CD4-positive, alpha-beta T cell treated with Interleukin-2 at 100 ng/mL for 4 hours (primary cell): Measurements from ENCODE around the gene SCCPDH.
"Not testable (repeated sequence)": the region's sequence is repeated elsewhere in the genome, so short reads cannot be mapped to it uniquely, and the experiment has no call there.

Experiments used
- DNase-seq: peaks from one replicate; pipeline ENCODE4 v3.0.0-alpha.2; 2020; ENCODE audit warnings: low spot score

SCCPDH gene

DNA sequence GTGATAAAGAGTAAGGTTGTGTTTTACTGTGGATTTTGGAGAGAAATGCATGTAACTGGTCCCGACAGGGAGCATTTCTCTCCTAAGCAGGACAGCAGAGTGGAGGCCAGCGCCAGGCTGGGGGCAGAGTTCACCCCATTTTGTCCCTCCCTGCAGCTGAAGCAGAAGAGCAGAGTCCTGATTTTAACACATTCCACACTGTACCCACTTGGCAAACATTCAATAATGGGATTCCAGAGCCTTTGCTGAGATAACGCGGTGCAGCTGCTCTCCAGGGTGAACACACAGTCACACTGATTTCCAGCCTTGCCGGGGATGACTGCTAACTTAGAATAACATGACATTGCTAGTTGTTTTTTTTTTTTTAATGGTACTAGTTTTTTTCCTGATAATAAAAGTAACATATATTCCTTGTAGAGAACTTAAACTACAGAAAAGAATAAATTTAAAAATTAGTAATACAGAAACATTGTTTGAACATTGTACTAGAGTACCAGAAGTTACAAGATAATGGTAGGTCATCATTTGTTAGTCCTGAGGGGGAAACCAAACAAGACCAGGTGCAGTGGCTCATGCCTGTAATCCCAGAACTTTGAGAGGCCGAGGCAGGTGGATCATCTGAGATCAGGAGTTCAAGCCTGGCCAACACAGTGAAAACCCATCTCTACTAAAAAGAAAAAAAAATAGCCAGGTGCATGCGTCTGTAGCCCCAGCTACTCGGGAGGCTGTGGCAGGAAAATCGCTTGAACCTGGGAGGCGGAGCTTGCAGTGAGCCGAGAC lies 77.2 kb downstream of the SCCPDH start:
- no peak for DNase-seq

- DNase-seq: no peak
These were observed 79.2 kb downstream of the SCCPDH start for GRCh38 chr1:246803373-246803772.

DNA sequence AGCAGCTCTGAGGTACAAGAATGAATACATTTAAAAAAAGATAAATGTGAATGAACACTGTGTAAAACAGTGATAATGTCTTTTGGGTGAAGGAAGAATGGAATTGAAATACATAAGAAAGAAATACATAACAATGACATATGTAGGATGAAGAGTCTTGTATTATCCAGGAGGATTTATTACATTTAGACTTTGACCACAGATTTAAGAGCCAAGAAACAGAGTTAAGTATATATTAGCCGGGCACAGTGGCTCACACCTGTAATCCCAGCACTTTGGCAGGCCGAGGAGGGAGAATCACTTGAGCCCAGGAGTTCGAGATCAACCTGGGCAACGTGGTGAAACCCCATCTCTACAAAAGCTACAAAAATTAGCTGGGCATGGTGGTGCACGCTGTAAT lies 79.7 kb downstream of the SCCPDH start:
- no peak for DNase-seq

DNA sequence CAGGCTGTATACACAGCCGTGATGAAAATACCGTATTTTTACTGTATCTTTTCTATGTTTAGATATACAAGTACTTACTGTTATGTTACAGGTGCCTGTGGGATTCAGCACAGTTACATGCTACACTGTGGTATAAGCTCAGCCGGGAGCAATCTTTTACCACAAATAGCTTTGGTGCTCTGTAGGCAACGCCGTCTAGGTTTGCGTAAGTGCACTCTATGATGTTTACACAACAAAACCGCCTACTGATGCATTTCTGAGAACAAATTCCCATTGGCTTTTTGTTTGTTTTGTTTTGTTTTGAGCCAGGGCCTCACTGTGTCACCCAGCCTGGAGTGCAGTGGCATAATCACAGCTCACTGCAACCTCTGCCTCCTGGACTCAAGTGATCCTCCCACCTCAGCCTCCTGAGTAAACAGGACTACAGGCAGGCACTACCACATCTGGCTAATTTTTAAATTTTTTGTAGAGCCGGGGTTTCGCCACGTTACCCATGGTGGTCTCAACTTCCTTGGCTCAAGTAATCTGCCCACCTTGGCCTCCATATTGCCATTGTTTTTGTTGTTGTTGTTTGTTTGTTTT lies 81.0 kb downstream of the SCCPDH start:
- DNase-seq: no peak

GRCh38 chr1:246809473-246809872 lies 85.3 kb downstream of the SCCPDH start:
- no peak for DNase-seq

GRCh38 chr1:246811985-246812384 lies 87.8 kb downstream of the SCCPDH start:
- no peak for DNase-seq

DNA sequence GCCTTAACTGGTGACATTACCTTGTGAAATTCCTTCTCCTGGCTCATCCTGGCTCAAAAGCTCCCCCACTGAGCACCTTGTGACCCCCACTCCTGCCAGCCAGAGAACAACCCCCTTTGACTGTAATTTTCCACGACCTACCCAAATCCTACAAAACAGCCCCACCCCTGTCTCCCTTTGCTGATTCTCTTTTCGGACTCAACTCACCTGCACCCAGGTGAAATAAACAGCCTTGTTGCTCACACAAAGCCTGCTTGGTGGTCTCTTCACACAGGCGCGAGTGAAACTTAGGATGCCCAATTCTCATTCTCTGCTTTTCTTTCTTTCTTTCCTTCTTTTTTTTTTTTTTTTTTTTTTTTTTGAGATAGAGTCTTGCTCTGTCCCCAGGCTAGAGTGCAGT lies 89.1 kb downstream of the SCCPDH start:
- DNase-seq: not testable (repeated sequence)

GRCh38 chr1:246814890-246815289 lies 90.7 kb downstream of the SCCPDH start:
- DNase-seq: no peak

DNA sequence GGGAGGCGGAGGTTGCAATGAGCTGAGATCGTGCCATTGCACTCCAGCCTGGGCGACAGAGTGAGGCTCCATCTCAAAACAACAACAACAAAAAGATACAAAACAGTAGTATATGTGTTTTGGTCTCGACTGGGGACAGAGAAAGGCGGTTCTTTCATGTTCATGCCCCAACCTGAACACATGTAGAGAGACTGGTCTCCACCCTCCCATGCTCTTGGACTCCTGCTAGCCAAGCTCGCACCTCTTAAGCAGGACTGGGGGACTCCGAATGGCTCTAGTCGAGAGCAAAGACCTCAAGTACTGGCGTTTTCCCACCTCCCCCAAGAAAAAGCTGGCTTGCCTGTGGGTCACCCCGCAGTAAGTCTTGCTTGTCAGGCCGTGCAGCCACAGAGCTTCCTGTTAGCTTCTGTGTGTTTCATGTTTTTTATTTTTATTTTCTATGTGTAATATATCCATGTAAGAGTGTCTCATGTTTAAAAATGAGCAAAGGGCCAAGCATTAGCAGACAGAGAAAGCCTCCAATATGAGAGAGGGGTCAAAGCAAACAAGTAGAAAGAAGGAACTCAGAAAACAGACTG lies 91.6 kb downstream of the SCCPDH start:
- no peak for DNase-seq
